WTC11 (cell line): ENCODE data around the gene ATXN10. TPM values are rescaled to one million over a fixed set of nuclear protein-coding genes. Genes with fewer than 3 reads are reported as not detected.
"Not testable (repeated sequence)": the region's sequence is repeated elsewhere in the genome, so short reads cannot be mapped to it uniquely, and the experiment has no call there.

Source experiments
- ATAC-seq: fragments of 200-7000 bp; cut with Tn5 transposase; 2 replicates; pipeline ENCODE4 v1.10.0; 2021; ENCODE audit warnings: mild to moderate bottlenecking, moderate library complexity
- CTCF ChIA-PET: fragments of 300-600 bp; sonication (Branson Sonifier 250); formaldehyde crosslinking; loops from one replicate; lab custom pipeline; 2021; ENCODE audit warnings: antibody characterized with exemption; lab: Charles Lee
- POLR2A ChIA-PET: fragments of 350-600 bp; sonication (Branson Sonifier 250); formaldehyde crosslinking; loops from one replicate; lab custom pipeline; 2021; ENCODE audit warnings: antibody characterized with exemption; lab: Charles Lee
- DNase-seq: peaks from one replicate; pipeline ENCODE4 v3.0.0; 2021; ENCODE audit warnings: low spot score
- H3K27ac Mint-ChIP-seq: 2 replicates; pipeline ENCODE4 v1.8.0; 2021; ENCODE audit warnings: mixed read lengths
- H3K27me3 Mint-ChIP-seq: 2 replicates; pipeline ENCODE4 v1.8.0; 2021; ENCODE audit warnings: low read depth, mild to moderate bottlenecking, moderate library complexity, mixed read lengths
- H3K36me3 Mint-ChIP-seq: 2 replicates; pipeline ENCODE4 v1.8.0; 2021; ENCODE audit warnings: mixed read lengths
- H3K4me1 Mint-ChIP-seq: 2 replicates; pipeline ENCODE4 v1.8.0; 2022; ENCODE audit warnings: mixed read lengths
- H3K4me3 Mint-ChIP-seq: 2 replicates; pipeline ENCODE4 v1.8.0; 2021; ENCODE audit warnings: mild to moderate bottlenecking, moderate library complexity, mixed read lengths
- H3K9me3 Mint-ChIP-seq: 2 replicates; pipeline ENCODE4 v1.8.0; 2021; ENCODE audit warnings: mixed read lengths
- CBFB ChIP-seq: sonication (generic); formaldehyde crosslinking; IDR thresholded peaks from 2 replicates; pipeline ENCODE4 v1.8.1; 2022; ENCODE audit warnings: mild to moderate bottlenecking, low read depth, missing genetic modification reagents
- CREM ChIP-seq: sonication (generic); formaldehyde crosslinking; IDR thresholded peaks from 2 replicates; pipeline ENCODE4 v1.8.1; 2022; ENCODE audit warnings: mild to moderate bottlenecking, missing genetic modification reagents, moderate library complexity
- FOXK1 ChIP-seq: sonication (generic); formaldehyde crosslinking; IDR thresholded peaks from 2 replicates; pipeline ENCODE4 v1.8.0; 2022; ENCODE audit warnings: mild to moderate bottlenecking, moderate library complexity, missing genetic modification reagents
- GRHL2 ChIP-seq: fragments of 250-450 bp; sonication (Bioruptor Pico); IDR thresholded peaks from 2 replicates; pipeline ENCODE4 v1.8.0; 2022; ENCODE audit warnings: mild to moderate bottlenecking, moderate library complexity; ENCODE audit not compliant: insufficient replicate concordance, severe bottlenecking
- NFYB ChIP-seq: sonication (generic); formaldehyde crosslinking; conservative IDR thresholded peaks from 2 replicates; pipeline ENCODE4 v1.8.0; 2022; ENCODE audit warnings: low read depth, missing genetic modification reagents
- OVOL2 ChIP-seq: fragments of 250-450 bp; sonication (Bioruptor Pico); IDR thresholded peaks from 2 replicates; pipeline ENCODE4 v1.9.0; 2021; ENCODE audit warnings: mild to moderate bottlenecking, borderline replicate concordance
- RORB ChIP-seq: fragments of 250-450 bp; sonication (Bioruptor Pico); IDR thresholded peaks from 2 replicates; pipeline ENCODE4 v1.9.0; 2021; ENCODE audit warnings: mild to moderate bottlenecking
- TCF7 ChIP-seq: sonication (generic); formaldehyde crosslinking; IDR thresholded peaks from 2 replicates; pipeline ENCODE4 v1.8.0; 2022; ENCODE audit warnings: mild to moderate bottlenecking, low read depth, missing genetic modification reagents, moderate library complexity
- ZNF138 ChIP-seq: sonication (generic); formaldehyde crosslinking; conservative IDR thresholded peaks from 2 replicates; pipeline ENCODE4 v1.8.1; 2022; ENCODE audit warnings: mild to moderate bottlenecking, moderate library complexity, missing genetic modification reagents
- ZNF416 ChIP-seq: fragments of 250-450 bp; sonication (Bioruptor Pico); IDR thresholded peaks from 2 replicates; pipeline ENCODE4 v1.9.0; 2021; ENCODE audit warnings: mild to moderate bottlenecking, inconsistent platforms
- total RNA-seq: library from RNA; stranded (reverse); gene quantifications from 3 replicates; pipeline ENCODE4 v1.2.3, GENCODE V29; 2021
- TF ChIP-seq, protein P1 (sequence below): sonication (generic); formaldehyde crosslinking; IDR thresholded peaks from 2 replicates; pipeline ENCODE4 v1.8.1; 2022; ENCODE audit warnings: low read depth, missing genetic modification reagents, borderline replicate concordance

Gene ATXN10
- total RNA-seq, 1 experiment from 2014 or later, result 185 TPM

- POLR2A ChIA-PET, result no interaction called here
Observed at GRCh38 chr22:45657701-45658100, 13.9 kb upstream of the ATXN10 start.

GRCh38 chr22:45664136-45664646 is 7.4 kb upstream of the ATXN10 start:
- ChIA-PET CTCF (interaction anchor here (2.2 kb wide), 1 partner anchor 200 kb away, joined by 6 read pairs; no protein-coding TSS in a partner anchor), POLR2A (no interaction called here)
- H3K27me3 Mint-ChIP-seq, result peaks cover 9% of the 10 kb centered on the region
- H3K9me3 Mint-ChIP-seq, result no peaks in the 10 kb centered on the region; the same call in 1 of the 2 replicates
- no peaks in the 10 kb centered on the region for H3K4me1 Mint-ChIP-seq
- H3K36me3 Mint-ChIP-seq, result no peaks in the 10 kb centered on the region
- ATAC-seq, result no peak
- H3K27ac Mint-ChIP-seq, result no peak overlapping the region
- TF ChIP-seq OVOL2 (CRISPR knock-in tag) (no peak), RORB (CRISPR knock-in tag) (no peak)
- TF ChIP-seq, all 79 proteins: peak for 0
- no peak overlapping the region for H3K4me3 Mint-ChIP-seq
- DNase-seq, result no peak

More at GRCh38 chr22:45657701-45658100, 13.9 kb upstream of the ATXN10 start:
- Mint-ChIP-seq H3K36me3 (no peaks in the 10 kb centered on the region), H3K27ac (no peak overlapping the region), H3K9me3 (no peaks in the 10 kb centered on the region), H3K4me3 (no peak overlapping the region), H3K27me3 (no peaks in the 10 kb centered on the region; the same call in 1 of the 2 replicates), H3K4me1 (no peaks in the 10 kb centered on the region)
- DNase-seq, result no peak
- ATAC-seq, result no peak
- no peak for TF ChIP-seq NFYB (CRISPR knock-in tag)
- no peak for TF ChIP-seq FOXK1 (CRISPR knock-in tag)
- no peak for TF ChIP-seq GRHL2 (CRISPR knock-in tag)
- CTCF ChIA-PET, result no interaction called here

GRCh38 chr22:45667486-45667885 is 4.1 kb upstream of the ATXN10 start:
- no peak for ATAC-seq
- POLR2A ChIA-PET, result interaction anchor here (0.6 kb wide), 1 partner anchor 569 kb away, joined by 4 read pairs; no protein-coding TSS in a partner anchor
- H3K9me3 Mint-ChIP-seq, result no peaks in the 10 kb centered on the region; the same call in 1 of the 2 replicates
- TF ChIP-seq, protein P1, sequence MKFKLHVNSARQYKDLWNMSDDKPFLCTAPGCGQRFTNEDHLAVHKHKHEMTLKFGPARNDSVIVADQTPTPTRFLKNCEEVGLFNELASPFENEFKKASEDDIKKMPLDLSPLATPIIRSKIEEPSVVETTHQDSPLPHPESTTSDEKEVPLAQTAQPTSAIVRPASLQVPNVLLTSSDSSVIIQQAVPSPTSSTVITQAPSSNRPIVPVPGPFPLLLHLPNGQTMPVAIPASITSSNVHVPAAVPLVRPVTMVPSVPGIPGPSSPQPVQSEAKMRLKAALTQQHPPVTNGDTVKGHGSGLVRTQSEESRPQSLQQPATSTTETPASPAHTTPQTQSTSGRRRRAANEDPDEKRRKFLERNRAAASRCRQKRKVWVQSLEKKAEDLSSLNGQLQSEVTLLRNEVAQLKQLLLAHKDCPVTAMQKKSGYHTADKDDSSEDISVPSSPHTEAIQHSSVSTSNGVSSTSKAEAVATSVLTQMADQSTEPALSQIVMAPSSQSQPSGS, result no peak
- no peak for TF ChIP-seq ZNF138 (CRISPR knock-in tag)
- TF ChIP-seq, all 79 proteins: peak for 0
- DNase-seq, result no peak
- Mint-ChIP-seq H3K4me3 (no peak overlapping the region), H3K27ac (no peak overlapping the region), H3K27me3 (peaks cover 9% of the 10 kb centered on the region), H3K36me3 (no peaks in the 10 kb centered on the region), H3K4me1 (peaks cover 5% of the 10 kb centered on the region)
- CTCF ChIA-PET, result no interaction called here

DNA sequence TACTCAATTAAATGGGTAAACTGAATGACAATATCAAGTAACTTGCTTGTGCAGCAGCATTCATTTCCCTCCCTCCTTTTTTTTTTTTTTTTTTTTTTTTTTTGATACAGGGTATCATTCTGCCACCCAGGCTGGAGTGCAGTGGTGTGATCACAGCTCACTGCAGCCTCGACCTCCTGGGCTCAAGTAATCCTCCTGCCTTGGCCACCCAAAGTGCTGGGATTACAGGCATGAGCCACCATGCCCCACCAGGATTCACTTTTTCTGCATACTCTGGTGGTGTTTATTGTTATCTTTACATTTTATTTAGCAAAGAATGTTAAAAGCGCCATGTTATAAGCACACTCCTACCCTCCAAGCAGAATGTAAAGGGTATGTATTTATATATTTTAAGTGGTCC is 1.3 kb upstream of the ATXN10 start:
- not testable (repeated sequence) for H3K27me3 Mint-ChIP-seq, H3K36me3 Mint-ChIP-seq, H3K9me3 Mint-ChIP-seq, H3K27ac Mint-ChIP-seq, H3K4me3 Mint-ChIP-seq, DNase-seq, ATAC-seq
- ChIA-PET POLR2A (interaction anchor here (0.6 kb wide), 1 partner anchor 481 kb away, joined by 8 read pairs; no protein-coding TSS in a partner anchor), CTCF (interaction anchor here (1.3 to 1.5 kb wide), 2 partner anchors 162 to 196 kb away, joined by 4 to 6 read pairs; no protein-coding TSS in a partner anchor)
- peaks cover 22% of the 10 kb centered on the region for H3K4me1 Mint-ChIP-seq

DNA sequence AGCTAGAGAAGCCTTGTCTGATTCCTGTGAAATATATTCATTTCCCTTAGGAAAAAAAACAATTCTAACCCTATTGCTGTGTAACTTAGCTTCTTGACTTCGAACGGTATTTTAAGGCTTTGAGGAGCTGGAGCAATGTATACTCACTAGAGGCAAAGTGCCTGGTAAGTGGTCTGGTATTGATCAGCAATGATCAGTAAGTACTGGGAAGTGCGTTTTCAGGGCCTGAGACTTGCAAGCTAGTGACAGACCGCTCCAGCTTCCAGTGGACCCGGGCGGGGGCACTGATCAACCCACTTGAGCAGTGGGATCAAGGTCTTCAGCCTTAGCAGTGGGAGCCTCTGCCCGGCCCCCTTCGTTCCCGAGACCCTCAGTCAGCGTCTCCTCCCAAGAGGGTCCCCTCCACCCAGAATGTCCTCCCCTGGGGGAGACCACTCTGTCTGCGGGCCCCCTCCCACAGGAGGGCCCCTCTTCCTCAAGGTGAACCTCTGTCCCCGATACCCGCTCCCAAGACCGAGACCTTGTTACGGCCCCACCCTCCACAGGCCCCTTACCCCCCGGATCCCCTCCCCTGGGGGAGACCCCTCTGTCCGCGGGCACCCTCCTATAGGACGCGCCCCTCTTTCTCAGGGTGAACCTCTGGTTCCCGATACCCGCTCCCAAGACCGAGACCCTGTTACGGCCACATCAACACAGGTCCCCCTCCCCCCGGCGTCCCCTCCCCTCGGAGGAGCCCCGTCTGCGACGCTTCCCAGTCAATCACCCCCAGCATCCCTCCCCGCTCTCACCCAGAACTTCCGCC is 452 bp upstream of the ATXN10 start:
- CTCF ChIA-PET, result interaction anchor here (0.8 to 1.6 kb wide), 6 partner anchors 60 to 335 kb away, joined by 3 to 9 read pairs (median 4); no protein-coding TSS in a partner anchor
- DNase-seq, result peak; percentile 90
- H3K4me3 Mint-ChIP-seq, result peak overlapping the region; percentile 78

More for the DNA sequence above, 452 bp upstream of the ATXN10 start:
- Mint-ChIP-seq H3K27ac (no peak overlapping the region), H3K9me3 (no peaks in the 10 kb centered on the region; the same call in 1 of the 2 replicates), H3K27me3 (peaks cover 3% of the 10 kb centered on the region; the same call in 1 of the 2 replicates), H3K36me3 (0 out of 2 replicates have a peak, but pooled peaks cover 4% of the 10 kb centered on the region), H3K4me1 (peaks cover 22% of the 10 kb centered on the region)
- peak; percentile 90 for ATAC-seq
- POLR2A ChIA-PET, result interaction anchor here (0.6 to 1.4 kb wide), 3 partner anchors 10 to 480 kb away, joined by 4 to 8 read pairs (median 4); no protein-coding TSS in a partner anchor
- TF ChIP-seq CREM (CRISPR knock-in tag), result no peak
- TF ChIP-seq CBFB (CRISPR knock-in tag), result no peak
- no peak for TF ChIP-seq TCF7 (CRISPR knock-in tag)
- no peak for TF ChIP-seq ZNF416 (CRISPR knock-in tag)
